LNCaP clone FGC (cell line): ENCODE results near the gene PRR35.
A peak's percentile ranks its signal among the peaks of the same experiment; 100 is the strongest.

Source experiments
- DNase-seq: peaks from one replicate; pipeline ENCODE4 v3.0.0-alpha.2; 2011; ENCODE audit warnings: low read depth
- H3K4me3 ChIP-seq: 2 replicates; pipeline ENCODE4 v1.5.1; 2011; ENCODE audit warnings: mild to moderate bottlenecking, low read depth, low read length, control low read depth
- TF ChIP-seq, protein P1 (sequence below): IDR thresholded peaks from 2 replicates; pipeline ENCODE4 v1.5.1; 2012; ENCODE audit warnings: mild to moderate bottlenecking; ENCODE audit not compliant: control insufficient read depth, insufficient read depth; ENCODE audit errors: extremely low read depth

The PRR35 gene

GRCh38 chr16:590188-590814 is 30.1 kb downstream of the PRR35 start:
- TF ChIP-seq, protein P1, sequence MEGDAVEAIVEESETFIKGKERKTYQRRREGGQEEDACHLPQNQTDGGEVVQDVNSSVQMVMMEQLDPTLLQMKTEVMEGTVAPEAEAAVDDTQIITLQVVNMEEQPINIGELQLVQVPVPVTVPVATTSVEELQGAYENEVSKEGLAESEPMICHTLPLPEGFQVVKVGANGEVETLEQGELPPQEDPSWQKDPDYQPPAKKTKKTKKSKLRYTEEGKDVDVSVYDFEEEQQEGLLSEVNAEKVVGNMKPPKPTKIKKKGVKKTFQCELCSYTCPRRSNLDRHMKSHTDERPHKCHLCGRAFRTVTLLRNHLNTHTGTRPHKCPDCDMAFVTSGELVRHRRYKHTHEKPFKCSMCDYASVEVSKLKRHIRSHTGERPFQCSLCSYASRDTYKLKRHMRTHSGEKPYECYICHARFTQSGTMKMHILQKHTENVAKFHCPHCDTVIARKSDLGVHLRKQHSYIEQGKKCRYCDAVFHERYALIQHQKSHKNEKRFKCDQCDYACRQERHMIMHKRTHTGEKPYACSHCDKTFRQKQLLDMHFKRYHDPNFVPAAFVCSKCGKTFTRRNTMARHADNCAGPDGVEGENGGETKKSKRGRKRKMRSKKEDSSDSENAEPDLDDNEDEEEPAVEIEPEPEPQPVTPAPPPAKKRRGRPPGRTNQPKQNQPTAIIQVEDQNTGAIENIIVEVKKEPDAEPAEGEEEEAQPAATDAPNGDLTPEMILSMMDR: no peak
- DNase-seq: no peak
- H3K4me3 ChIP-seq: peak overlapping the region; percentile 64

DNA sequence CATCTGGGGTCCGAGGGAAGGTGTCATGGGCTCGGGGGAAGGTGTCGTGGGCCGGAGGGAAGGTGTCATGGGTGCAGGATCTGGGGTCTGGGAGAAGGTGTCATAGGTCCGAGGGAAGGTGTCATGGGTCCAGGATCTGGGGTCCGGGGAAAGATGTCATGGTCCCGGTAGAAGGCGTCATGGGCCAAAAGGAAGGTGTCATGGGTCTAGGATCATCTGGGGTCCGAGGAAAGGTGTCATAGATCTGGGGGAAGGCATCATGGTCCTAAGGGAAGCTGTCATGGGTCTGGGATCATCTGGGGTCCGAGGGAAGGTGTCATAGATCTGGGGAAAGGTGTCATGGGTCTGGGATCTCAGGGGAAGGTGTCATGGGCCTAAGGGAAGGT is 30.6 kb downstream of the PRR35 start:
- H3K4me3 ChIP-seq: peak overlapping the region; percentile 64
- TF ChIP-seq, protein P1: no peak
- no peak for DNase-seq

DNA sequence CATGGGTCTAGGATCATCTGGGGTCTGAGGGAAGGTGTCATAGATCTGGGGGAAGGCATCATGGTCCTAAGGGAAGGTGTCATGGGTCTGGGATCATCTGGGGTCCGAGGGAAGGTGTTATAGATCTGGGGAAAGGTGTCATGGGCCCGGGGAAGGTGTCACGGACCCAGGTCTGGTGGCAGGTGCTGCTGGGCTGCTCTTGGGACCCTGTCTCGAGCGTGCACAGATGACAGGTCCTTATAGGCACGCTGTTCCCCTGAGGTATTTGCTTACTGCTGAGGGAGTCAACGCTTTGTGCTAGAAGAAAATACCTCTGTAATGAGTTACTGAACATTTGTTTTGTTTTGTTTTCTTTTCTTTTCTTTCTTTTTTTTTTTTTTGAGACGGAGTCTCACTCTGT is 31.0 kb downstream of the PRR35 start:
- no peak for DNase-seq
- TF ChIP-seq, protein P1: no peak
- H3K4me3 ChIP-seq: peak overlapping the region; percentile 64

- TF ChIP-seq, protein P1: no peak
- H3K4me3 ChIP-seq: peak overlapping the region; percentile 41
- no peak for DNase-seq
Observed at GRCh38 chr16:591892-592517, 31.8 kb downstream of the PRR35 start.

DNA sequence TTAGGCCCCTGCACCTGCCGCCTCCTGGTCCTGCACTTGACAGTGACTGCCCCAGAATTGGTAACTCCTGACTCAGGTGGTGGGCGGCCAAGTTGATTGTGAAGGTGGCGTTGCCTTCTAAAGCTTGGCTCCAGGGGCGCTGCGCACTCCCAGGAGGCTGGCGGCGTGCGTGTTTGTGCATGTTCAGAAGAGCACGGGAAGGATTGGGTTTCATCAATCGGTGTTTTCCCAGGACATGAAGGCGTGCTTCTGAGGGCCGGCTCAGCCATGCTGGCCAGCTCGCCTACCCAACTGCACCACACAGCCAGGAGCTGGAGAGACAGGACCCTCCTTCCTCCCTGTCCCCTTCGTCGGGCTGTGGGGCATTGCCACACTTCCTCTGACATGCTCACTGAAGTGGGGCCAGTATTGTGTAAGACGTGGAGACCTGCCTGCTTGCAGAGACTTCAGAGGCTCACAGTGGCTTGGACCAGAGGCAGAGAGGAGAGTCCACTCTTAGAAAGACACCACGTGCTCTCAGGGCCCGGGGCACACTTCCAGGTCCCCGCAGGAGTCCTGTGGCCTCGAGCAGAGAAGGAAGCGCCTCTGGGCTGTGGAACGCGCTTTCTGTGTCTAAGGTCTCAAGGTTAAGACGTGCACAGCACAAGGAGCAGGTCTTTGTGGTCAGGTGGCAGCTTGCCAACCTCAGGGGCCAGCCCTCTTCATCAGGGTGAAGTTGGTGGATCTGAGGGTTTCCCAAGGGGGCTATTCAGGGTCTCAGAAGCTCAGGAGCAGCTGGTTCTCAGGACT is 32.5 kb downstream of the PRR35 start:
- DNase-seq: no peak
- peak overlapping the region; percentile 41 for H3K4me3 ChIP-seq
- TF ChIP-seq, protein P1: peak; percentile 38

DNA sequence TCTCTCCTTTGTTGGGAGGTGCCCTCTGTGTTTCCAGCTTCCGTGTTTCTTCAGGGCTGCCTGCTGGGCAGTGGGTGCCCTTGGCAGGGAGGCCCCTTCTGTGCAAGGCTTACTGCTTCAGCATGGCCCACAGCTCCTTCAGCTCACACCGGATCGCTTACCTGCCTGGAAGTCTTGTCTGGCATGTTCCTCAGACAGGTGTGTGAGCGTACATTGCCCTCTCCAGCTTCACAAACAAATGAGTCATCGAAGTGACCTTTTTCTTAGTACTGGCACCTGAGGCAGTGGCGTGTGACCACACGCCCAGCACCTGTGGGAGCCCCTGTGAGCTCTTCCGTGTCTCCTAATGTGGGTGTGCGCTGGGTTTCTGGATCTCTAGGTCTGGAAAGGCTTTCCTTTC is 33.2 kb downstream of the PRR35 start:
- peak overlapping the region; percentile 41 for H3K4me3 ChIP-seq
- peak; percentile 94 for DNase-seq
- TF ChIP-seq, protein P1: no peak

DNA sequence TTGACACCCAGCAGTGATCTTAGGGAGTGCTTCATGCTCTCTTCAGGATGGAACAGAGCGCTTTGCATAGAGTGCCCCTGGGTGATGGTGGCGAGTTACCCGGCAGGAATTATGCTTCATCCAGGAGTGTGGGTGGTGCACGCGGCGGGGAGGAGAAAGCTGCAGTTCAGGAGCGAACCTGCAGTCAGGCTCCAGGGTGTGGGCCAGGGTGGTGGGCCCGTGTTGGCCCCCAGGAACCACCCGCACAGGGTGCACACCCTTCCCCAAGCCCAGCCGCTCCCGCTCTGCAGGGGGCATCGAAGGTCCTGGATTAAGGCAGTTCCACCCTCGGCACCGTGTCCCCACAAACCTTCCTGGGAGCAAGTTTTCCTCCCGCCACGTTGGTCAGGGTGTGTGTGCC is 33.6 kb downstream of the PRR35 start:
- TF ChIP-seq, protein P1: no peak
- H3K4me3 ChIP-seq: no peak overlapping the region; the same call in 1 of the 2 replicates
- no peak for DNase-seq
